HepG2 (cell line): ENCODE results near the gene SEBOX. TPM values are rescaled to one million over a fixed set of nuclear protein-coding genes. Genes with fewer than 3 reads are reported as not detected.

Experiments used
- ADNP ChIP-seq: sonication (generic); formaldehyde crosslinking; IDR thresholded peaks from 2 replicates; pipeline ENCODE4 v1.4.0; 2020; ENCODE audit warnings: missing genetic modification reagents
- BORCS8-MEF2B ChIP-seq: sonication (generic); formaldehyde crosslinking; IDR thresholded peaks from 2 replicates; pipeline ENCODE4 v1.8.0; 2022; ENCODE audit warnings: mild to moderate bottlenecking, missing genetic modification reagents
- HNRNPK ChIP-seq: fragments of 200-400 bp; formaldehyde crosslinking; IDR thresholded peaks from 2 replicates; pipeline ENCODE4 v1.6.1; 2018; ENCODE audit warnings: low read length, low read depth, moderate library complexity, mild to moderate bottlenecking; ENCODE audit not compliant: poor library complexity, severe bottlenecking
- MBNL3 ChIP-seq: fragments of 250-450 bp; sonication (Bioruptor Pico); conservative IDR thresholded peaks from 2 replicates; pipeline ENCODE4 v1.8.0; 2022; ENCODE audit warnings: mild to moderate bottlenecking, inconsistent platforms
- MIER3 ChIP-seq: IDR thresholded peaks from 2 replicates; pipeline ENCODE4 v1.6.1; 2016; ENCODE audit warnings: missing compliant biosample characterization, borderline replicate concordance
- NFE2 ChIP-seq: sonication (generic); formaldehyde crosslinking; IDR thresholded peaks from 2 replicates; pipeline ENCODE4 v1.4.0; 2020; ENCODE audit warnings: missing genetic modification reagents
- SIX1 ChIP-seq: sonication (generic); formaldehyde crosslinking; IDR thresholded peaks from 2 replicates; pipeline ENCODE4 v1.4.0; 2020; ENCODE audit warnings: missing genetic modification reagents, borderline replicate concordance
- ZMYM4 ChIP-seq: sonication (generic); formaldehyde crosslinking; IDR thresholded peaks from 2 replicates; pipeline ENCODE4 v1.8.1; 2023; ENCODE audit warnings: mild to moderate bottlenecking, missing genetic modification reagents
- ZNF263 ChIP-seq: sonication (generic); formaldehyde crosslinking; IDR thresholded peaks from 2 replicates; pipeline ENCODE4 v1.4.0; 2020; ENCODE audit warnings: missing genetic modification reagents
- ZNF275 ChIP-seq: sonication (generic); formaldehyde crosslinking; IDR thresholded peaks from 2 replicates; pipeline ENCODE4 v1.8.0; 2022; ENCODE audit warnings: missing genetic modification reagents, mild to moderate bottlenecking, inconsistent platforms, borderline replicate concordance
- ZNF597 ChIP-seq: sonication (generic); formaldehyde crosslinking; IDR thresholded peaks from 2 replicates; pipeline ENCODE4 v1.5.0; 2020; ENCODE audit warnings: missing genetic modification reagents
- ZNF761 ChIP-seq: sonication (generic); formaldehyde crosslinking; conservative IDR thresholded peaks from 2 replicates; pipeline ENCODE4 v1.4.0; 2020; ENCODE audit warnings: mild to moderate bottlenecking, missing genetic modification reagents
- polyA plus RNA-seq, 8 experiments: library from polyadenylated mRNA; depleted of rRNA in 3 of 8; stranded (reverse) in 7 of 8; unstranded in 1 of 8; fragments of >200 nt; fragmentation: Illumina TruSeq in 4 of 8; extraction: Trizol in 4 of 8; gene quantifications; 2 replicates each; pipeline versions ENCODE4 v1.2.1 to v1.2.3, GENCODE V29; 2011 to 2016; ENCODE audit warnings: low read depth in 4 of 8, missing spikeins in 1 of 8, mixed read lengths in 1 of 8; ENCODE audit not compliant: insufficient read depth in 1 of 8
- total RNA-seq, 5 experiments: library from RNA; depleted of rRNA; stranded (reverse); fragments of >200 nt; fragmentation: Illumina TruSeq; extraction: Trizol; gene quantifications; 2 replicates each; pipeline ENCODE4 v1.2.3, GENCODE V29; 2016; ENCODE audit warnings: low read depth in 1 of 5
- TF ChIP-seq, protein P1 (sequence below), 2 experiments: sonication (generic) in 1 of 2; formaldehyde crosslinking in 1 of 2; IDR thresholded peaks; 2 replicates each; pipeline versions ENCODE4 v1.6.1 to v1.9.0; 2014 to 2022; ENCODE audit warnings: antibody characterized with exemption in 1 of 2, borderline replicate concordance in 1 of 2, inconsistent platforms in 1 of 2, low read depth in 1 of 2, missing genetic modification reagents in 1 of 2
- TF ChIP-seq, protein P2 (sequence below): sonication (generic); formaldehyde crosslinking; IDR thresholded peaks from 2 replicates; pipeline ENCODE4 v1.4.0; 2020; ENCODE audit warnings: missing genetic modification reagents

The SEBOX gene
- total and polyA plus RNA-seq, 2 of the 13 experiments (the other 11 are each of a cell fraction or from before 2014, with no cell fraction given) = not detected

DNA sequence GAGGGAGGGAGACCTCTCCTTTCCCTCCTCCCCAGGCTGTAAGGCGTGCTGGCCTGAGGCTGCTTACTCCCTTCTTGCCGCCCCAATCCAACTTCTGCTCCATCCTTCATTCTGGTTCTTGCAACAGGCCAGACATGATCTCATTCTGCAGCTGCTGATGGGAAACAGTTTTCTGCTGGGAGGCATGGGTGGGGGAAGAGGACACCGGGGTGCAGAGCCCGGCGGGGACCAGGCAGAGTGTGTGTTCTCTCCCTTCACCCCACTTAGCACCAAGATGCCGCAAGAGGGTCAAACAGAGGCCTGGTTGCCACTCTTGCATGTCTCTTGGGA, 7.9 kb upstream of the SEBOX start (continued):
- TF ChIP-seq, protein P1, sequence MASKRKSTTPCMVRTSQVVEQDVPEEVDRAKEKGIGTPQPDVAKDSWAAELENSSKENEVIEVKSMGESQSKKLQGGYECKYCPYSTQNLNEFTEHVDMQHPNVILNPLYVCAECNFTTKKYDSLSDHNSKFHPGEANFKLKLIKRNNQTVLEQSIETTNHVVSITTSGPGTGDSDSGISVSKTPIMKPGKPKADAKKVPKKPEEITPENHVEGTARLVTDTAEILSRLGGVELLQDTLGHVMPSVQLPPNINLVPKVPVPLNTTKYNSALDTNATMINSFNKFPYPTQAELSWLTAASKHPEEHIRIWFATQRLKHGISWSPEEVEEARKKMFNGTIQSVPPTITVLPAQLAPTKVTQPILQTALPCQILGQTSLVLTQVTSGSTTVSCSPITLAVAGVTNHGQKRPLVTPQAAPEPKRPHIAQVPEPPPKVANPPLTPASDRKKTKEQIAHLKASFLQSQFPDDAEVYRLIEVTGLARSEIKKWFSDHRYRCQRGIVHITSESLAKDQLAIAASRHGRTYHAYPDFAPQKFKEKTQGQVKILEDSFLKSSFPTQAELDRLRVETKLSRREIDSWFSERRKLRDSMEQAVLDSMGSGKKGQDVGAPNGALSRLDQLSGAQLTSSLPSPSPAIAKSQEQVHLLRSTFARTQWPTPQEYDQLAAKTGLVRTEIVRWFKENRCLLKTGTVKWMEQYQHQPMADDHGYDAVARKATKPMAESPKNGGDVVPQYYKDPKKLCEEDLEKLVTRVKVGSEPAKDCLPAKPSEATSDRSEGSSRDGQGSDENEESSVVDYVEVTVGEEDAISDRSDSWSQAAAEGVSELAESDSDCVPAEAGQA (IDR thresholded peaks at IDR 0.05; ENCODE audit: low read depth) = no peak
- TF ChIP-seq, protein P1 (CRISPR knock-in tag; IDR thresholded peaks at IDR 0.05; ENCODE audit: borderline replicate concordance) = no peak
- TF ChIP-seq NFE2 (CRISPR knock-in tag) = no peak
- no peak for TF ChIP-seq ZNF761 (CRISPR knock-in tag)
- no peak for TF ChIP-seq MBNL3 (CRISPR knock-in tag)
- TF ChIP-seq SIX1 (CRISPR knock-in tag) = no peak
- TF ChIP-seq, protein P2, sequence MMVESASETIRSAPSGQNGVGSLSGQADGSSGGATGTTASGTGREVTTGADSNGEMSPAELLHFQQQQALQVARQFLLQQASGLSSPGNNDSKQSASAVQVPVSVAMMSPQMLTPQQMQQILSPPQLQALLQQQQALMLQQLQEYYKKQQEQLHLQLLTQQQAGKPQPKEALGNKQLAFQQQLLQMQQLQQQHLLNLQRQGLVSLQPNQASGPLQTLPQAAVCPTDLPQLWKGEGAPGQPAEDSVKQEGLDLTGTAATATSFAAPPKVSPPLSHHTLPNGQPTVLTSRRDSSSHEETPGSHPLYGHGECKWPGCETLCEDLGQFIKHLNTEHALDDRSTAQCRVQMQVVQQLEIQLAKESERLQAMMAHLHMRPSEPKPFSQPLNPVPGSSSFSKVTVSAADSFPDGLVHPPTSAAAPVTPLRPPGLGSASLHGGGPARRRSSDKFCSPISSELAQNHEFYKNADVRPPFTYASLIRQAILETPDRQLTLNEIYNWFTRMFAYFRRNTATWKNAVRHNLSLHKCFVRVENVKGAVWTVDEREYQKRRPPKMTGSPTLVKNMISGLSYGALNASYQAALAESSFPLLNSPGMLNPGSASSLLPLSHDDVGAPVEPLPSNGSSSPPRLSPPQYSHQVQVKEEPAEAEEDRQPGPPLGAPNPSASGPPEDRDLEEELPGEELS (CRISPR knock-in tag) = no peak
- TF ChIP-seq ZMYM4 (CRISPR knock-in tag) = no peak
- TF ChIP-seq BORCS8-MEF2B (CRISPR knock-in tag) = no peak
- no peak for TF ChIP-seq ZNF597 (CRISPR knock-in tag)
- no peak for TF ChIP-seq ADNP
- TF ChIP-seq ZNF263 = no peak
- no peak for TF ChIP-seq HNRNPK
- no peak for TF ChIP-seq MIER3
- no peak for TF ChIP-seq ZNF275
